Lower leg skin (tissue), 3 donors: ENCODE results near the gene RAB17.

ENCODE experiments used
- POLR2A ChIP-seq, 2 donors: fragments of 450-650 bp; IDR thresholded peaks; one replicate each; pipeline ENCODE4 v1.6.1; 2016 to 2017; ENCODE audit warnings: antibody characterized with exemption in 2 of 2, mild to moderate bottlenecking in 1 of 2, moderate library complexity in 1 of 2
- TF ChIP-seq, protein P1 (sequence below), 3 donors: fragments of 450-650 bp; IDR thresholded peaks; one replicate each; pipeline ENCODE4 v1.5.1; 2016; ENCODE audit warnings: antibody characterized with exemption in 3 of 3, mild to moderate bottlenecking in 3 of 3, moderate library complexity in 2 of 3

DNA sequence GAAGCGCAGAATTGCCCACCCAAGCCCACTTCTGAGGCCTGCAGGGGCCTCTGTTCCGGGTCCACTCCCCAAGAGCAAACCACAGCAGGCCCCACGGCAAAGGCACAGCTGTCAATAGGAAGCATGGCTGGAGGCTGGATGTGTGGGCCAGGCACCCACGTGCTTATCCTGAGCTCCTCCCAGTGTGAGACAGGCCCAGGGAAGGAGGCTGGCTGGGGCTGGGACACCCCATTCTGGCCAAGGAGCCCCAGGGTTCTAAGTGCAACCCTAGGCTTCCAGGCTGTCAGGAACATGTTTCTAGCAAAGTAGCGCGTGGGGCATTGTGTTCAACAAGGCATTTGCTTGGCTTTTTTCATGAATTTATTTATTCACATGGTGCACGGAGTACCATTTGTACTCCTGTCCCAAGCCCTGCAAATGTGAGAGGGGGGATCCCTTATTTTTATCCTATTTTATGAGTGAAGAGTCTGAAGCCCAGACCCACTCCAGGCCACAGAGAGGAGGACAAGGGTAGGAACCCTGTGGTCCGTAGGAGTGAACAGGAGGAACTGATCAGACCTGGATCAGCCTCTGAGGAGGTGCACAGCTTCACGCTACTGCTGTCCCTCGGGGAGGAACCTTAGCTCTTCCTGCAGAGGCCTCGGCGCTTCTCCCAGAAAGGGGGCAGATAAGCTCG, 6.1 kb upstream of the RAB17 start:
- TF ChIP-seq, protein P1, sequence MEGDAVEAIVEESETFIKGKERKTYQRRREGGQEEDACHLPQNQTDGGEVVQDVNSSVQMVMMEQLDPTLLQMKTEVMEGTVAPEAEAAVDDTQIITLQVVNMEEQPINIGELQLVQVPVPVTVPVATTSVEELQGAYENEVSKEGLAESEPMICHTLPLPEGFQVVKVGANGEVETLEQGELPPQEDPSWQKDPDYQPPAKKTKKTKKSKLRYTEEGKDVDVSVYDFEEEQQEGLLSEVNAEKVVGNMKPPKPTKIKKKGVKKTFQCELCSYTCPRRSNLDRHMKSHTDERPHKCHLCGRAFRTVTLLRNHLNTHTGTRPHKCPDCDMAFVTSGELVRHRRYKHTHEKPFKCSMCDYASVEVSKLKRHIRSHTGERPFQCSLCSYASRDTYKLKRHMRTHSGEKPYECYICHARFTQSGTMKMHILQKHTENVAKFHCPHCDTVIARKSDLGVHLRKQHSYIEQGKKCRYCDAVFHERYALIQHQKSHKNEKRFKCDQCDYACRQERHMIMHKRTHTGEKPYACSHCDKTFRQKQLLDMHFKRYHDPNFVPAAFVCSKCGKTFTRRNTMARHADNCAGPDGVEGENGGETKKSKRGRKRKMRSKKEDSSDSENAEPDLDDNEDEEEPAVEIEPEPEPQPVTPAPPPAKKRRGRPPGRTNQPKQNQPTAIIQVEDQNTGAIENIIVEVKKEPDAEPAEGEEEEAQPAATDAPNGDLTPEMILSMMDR (IDR thresholded peaks at IDR 0.05) = no peak
- no peak for TF ChIP-seq POLR2A (IDR thresholded peaks at IDR 0.05)
